Gastrocnemius medialis (tissue), 4 donors: Measurements from ENCODE around the gene RBM10. TPM values are rescaled to one million over a fixed set of nuclear protein-coding genes. Genes with fewer than 3 reads are reported as not detected.
A peak's percentile ranks its signal among the peaks of the same experiment; 100 is the strongest.

ENCODE experiments used
- ATAC-seq, 2 donors: fragments of 150-250 bp; one replicate each; pipeline ENCODE4 v1.9.1; 2016
- DNase-seq, 2 donors: peaks; one replicate each; pipeline ENCODE4 v3.0.0-alpha.2; 2019
- H3K27ac ChIP-seq, 4 donors: fragments of 200-600 bp; sonication (generic); 1 replicate in 1 of 4; 2 replicates in 3 of 4; pipeline ENCODE4 v1.5.1; 2016 to 2018; ENCODE audit warnings: mild to moderate bottlenecking in 2 of 4, moderate library complexity in 1 of 4
- H3K27me3 ChIP-seq, 3 donors: fragments of 200-600 bp; sonication (generic) in 2 of 3; 1 replicate in 1 of 3; 2 replicates in 2 of 3; pipeline versions ENCODE4 v1.5.1 to v1.6.0; 2016 to 2019; ENCODE audit warnings: mild to moderate bottlenecking in 1 of 3, moderate library complexity in 1 of 3
- H3K36me3 ChIP-seq, 2 donors: fragments of 200-600 bp; sonication (generic) in 1 of 2; one replicate each; pipeline ENCODE4 v1.5.1; 2017 to 2018
- H3K4me1 ChIP-seq, 2 donors: fragments of 200-600 bp; sonication (generic) in 1 of 2; one replicate each; pipeline ENCODE4 v1.5.1; 2016 to 2017; ENCODE audit warnings: mild to moderate bottlenecking in 2 of 2
- H3K4me3 ChIP-seq, 4 donors: fragments of 200-600 bp; sonication (generic) in 3 of 4; 1 replicate in 1 of 4; 2 replicates in 3 of 4; pipeline ENCODE4 v1.5.1; 2016 to 2019; ENCODE audit warnings: mild to moderate bottlenecking in 2 of 4
- H3K9me3 ChIP-seq, 3 donors: fragments of 200-600 bp; sonication (generic) in 2 of 3; 1 replicate in 1 of 3; 2 replicates in 2 of 3; pipeline ENCODE4 v1.5.1; 2016 to 2019
- POLR2A ChIP-seq, 2 donors: fragments of 450-650 bp; IDR thresholded peaks; one replicate each; pipeline ENCODE4 v1.6.1; 2017; ENCODE audit warnings: antibody characterized with exemption in 2 of 2, mild to moderate bottlenecking in 2 of 2, moderate library complexity in 2 of 2
- in situ Hi-C, 4 donors: fragments of 200-750 bp; cut with MboI; loops; one replicate each; pipeline versions ENCODE4 v1.15.0 to v1.8.0; 2017; ENCODE audit warnings: low sequenced_read_pairs in 4 of 4
- intact Hi-C: fragments of 100-400 bp; cut with DNase I; formaldehyde crosslinking; loops from one replicate; pipeline ENCODE4 v1.15.1; 2023; ENCODE audit warnings: low total_unique reads
- total RNA-seq, 4 donors: library from RNA; depleted of rRNA; stranded (reverse); fragments of >200 nt; gene quantifications; one replicate each; pipeline versions ENCODE4 v1.1.0 to v1.2.3, GENCODE V29; 2016
- TF ChIP-seq, protein P1 (sequence below), 5 experiments: fragments of 450-650 bp in 3 of 5; fragments of 200-600 bp in 2 of 5; sonication (generic) in 2 of 5; IDR thresholded peaks in 4 of 5; conservative IDR thresholded peaks in 1 of 5; 1 replicate in 4 of 5; 2 replicates in 1 of 5; pipeline ENCODE4 v1.5.1; 2016 to 2019; ENCODE audit warnings: antibody characterized with exemption in 5 of 5, mild to moderate bottlenecking in 3 of 5, moderate library complexity in 3 of 5

RBM10 gene
- total RNA-seq, 4 donors from 2014 or later, result 18.7 to 49.3 (median 23.5) TPM

GRCh38 chrX:47198687-47199080 lies 53.7 kb downstream of the RBM10 start:
- ATAC-seq, result no peak
- H3K27me3 ChIP-seq, result no peaks in the 10 kb centered on the region
- no peak overlapping the region for H3K4me3 ChIP-seq
- no peak for TF ChIP-seq POLR2A (IDR thresholded peaks at IDR 0.05)
- TF ChIP-seq, protein P1, sequence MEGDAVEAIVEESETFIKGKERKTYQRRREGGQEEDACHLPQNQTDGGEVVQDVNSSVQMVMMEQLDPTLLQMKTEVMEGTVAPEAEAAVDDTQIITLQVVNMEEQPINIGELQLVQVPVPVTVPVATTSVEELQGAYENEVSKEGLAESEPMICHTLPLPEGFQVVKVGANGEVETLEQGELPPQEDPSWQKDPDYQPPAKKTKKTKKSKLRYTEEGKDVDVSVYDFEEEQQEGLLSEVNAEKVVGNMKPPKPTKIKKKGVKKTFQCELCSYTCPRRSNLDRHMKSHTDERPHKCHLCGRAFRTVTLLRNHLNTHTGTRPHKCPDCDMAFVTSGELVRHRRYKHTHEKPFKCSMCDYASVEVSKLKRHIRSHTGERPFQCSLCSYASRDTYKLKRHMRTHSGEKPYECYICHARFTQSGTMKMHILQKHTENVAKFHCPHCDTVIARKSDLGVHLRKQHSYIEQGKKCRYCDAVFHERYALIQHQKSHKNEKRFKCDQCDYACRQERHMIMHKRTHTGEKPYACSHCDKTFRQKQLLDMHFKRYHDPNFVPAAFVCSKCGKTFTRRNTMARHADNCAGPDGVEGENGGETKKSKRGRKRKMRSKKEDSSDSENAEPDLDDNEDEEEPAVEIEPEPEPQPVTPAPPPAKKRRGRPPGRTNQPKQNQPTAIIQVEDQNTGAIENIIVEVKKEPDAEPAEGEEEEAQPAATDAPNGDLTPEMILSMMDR (IDR thresholded peaks at IDR 0.05 in 4 of 5, conservative IDR thresholded peaks at IDR 0.05 in 1 of 5), result no peak
- H3K36me3 ChIP-seq, result peaks cover 6 to 57% of the 10 kb centered on the region in 2 donors
- in situ Hi-C loops, result loop anchor here (5.0 to 25.0 kb wide), 4 partner anchors 164 to 326 kb away; partner anchors contain the start of gene ZNF157 (in 2 of the 4)
- peaks cover 38 to 51% of the 10 kb centered on the region in 2 donors for H3K4me1 ChIP-seq
- no peak for DNase-seq
- H3K9me3 ChIP-seq, result no peaks in the 10 kb centered on the region
- intact Hi-C loops, result no loop called here
- peak overlapping the region; percentile 61 to 100 (median 98) for H3K27ac ChIP-seq

- no peaks in the 10 kb centered on the region for H3K9me3 ChIP-seq
- H3K27me3 ChIP-seq, result no peaks in the 10 kb centered on the region
- DNase-seq (no peak), ATAC-seq (no peak)
- peaks cover 7 to 60% of the 10 kb centered on the region in 2 donors for H3K36me3 ChIP-seq
- no peak for TF ChIP-seq POLR2A (IDR thresholded peaks at IDR 0.05)
- no peak overlapping the region for H3K4me3 ChIP-seq
- in situ Hi-C loops, result loop anchor here (5.0 to 25.0 kb wide), 4 partner anchors 163 to 326 kb away; partner anchors contain the start of gene ZNF157 (in 2 of the 4)
- intact Hi-C loops, result no loop called here
- peaks cover 38 to 49% of the 10 kb centered on the region in 2 donors for H3K4me1 ChIP-seq
- peak overlapping the region; percentile 82 to 100 (median 98) for H3K27ac ChIP-seq
Measured at GRCh38 chrX:47199286-47199685, 54.3 kb downstream of the RBM10 start.

- TF ChIP-seq, protein P1 (IDR thresholded peaks at IDR 0.05 in 4 of 5, conservative IDR thresholded peaks at IDR 0.05 in 1 of 5), result peak in 2 of 5 experiments; percentile 26 to 31
- no peak for TF ChIP-seq POLR2A (IDR thresholded peaks at IDR 0.05)
- peaks cover 29 to 36% of the 10 kb centered on the region in 2 donors for H3K4me1 ChIP-seq
- intact Hi-C loops, result no loop called here
- H3K27ac ChIP-seq, result peak overlapping the region; percentile 82 to 100 (median 98)
- H3K36me3 ChIP-seq, result peaks cover 10 to 73% of the 10 kb centered on the region in 2 donors
- DNase-seq (peak; percentile 61 to 86), ATAC-seq (peak; percentile 95 to 97)
- no peaks in the 10 kb centered on the region for H3K9me3 ChIP-seq
- in situ Hi-C loops, result loop anchor here in 2 of 4 donors (25.0 kb wide), 2 partner anchors 312 to 337 kb away; no protein-coding TSS in a partner anchor
- H3K4me3 ChIP-seq, result no peak overlapping the region
- no peaks in the 10 kb centered on the region for H3K27me3 ChIP-seq
Measured at GRCh38 chrX:47200385-47201150, 55.5 kb downstream of the RBM10 start.

DNA sequence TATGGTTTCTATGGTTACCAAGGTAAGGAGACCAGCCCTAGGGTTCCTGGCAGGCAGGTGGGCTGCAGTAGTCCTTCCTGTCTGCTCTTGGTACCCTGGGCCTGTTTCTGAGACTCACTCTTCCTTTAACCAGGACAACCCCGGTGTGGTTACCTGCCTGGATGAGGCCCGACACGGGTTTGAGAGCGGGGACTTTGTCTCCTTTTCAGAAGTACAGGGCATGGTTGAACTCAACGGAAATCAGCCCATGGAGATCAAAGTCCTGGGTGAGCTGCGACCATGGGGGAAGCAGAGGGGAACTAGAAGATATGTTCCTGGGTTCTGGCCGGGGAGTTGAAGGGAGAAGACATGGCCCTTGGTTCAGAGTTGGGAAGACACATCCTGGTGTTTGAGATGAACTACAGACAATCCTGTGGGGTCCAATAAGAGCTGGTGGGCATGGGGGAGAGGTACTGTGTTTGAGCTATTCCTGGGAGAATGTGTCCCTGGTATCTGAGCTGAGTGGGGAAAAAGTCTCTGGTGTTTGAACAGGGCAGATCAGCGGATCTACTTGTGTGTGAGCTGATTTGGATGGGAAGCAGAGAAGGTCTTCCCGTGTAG lies 56.4 kb downstream of the RBM10 start:
- in situ Hi-C loops (loop anchor here in 2 of 4 donors (25.0 kb wide), 2 partner anchors 311 to 336 kb away; no protein-coding TSS in a partner anchor), intact Hi-C loops (no loop called here)
- peaks cover 10 to 82% of the 10 kb centered on the region in 2 donors for H3K36me3 ChIP-seq
- TF ChIP-seq, protein P1 (IDR thresholded peaks at IDR 0.05 in 4 of 5, conservative IDR thresholded peaks at IDR 0.05 in 1 of 5), result no peak
- TF ChIP-seq POLR2A (IDR thresholded peaks at IDR 0.05), result no peak
- no peak overlapping the region for H3K4me3 ChIP-seq
- no peak for DNase-seq
- no peak for ATAC-seq
- peaks cover 21 to 27% of the 10 kb centered on the region in 2 donors for H3K4me1 ChIP-seq
- H3K27ac ChIP-seq, result peak overlapping the region; percentile 82 to 100 (median 98)
- no peaks in the 10 kb centered on the region for H3K9me3 ChIP-seq
- H3K27me3 ChIP-seq, result no peaks in the 10 kb centered on the region

DNA sequence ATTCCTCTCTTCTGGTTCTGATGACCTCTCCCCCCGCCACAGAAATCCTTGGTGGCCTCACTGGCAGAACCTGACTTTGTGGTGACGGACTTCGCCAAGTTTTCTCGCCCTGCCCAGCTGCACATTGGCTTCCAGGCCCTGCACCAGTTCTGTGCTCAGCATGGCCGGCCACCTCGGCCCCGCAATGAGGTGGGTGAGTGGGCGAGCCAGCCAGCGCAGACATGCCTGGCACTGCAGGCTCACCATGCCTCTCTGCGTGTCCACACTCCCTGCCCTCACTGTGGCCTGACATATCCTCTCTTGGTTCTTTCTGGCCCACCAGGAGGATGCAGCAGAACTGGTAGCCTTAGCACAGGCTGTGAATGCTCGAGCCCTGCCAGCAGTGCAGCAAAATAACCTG lies 57.3 kb downstream of the RBM10 start:
- TF ChIP-seq, protein P1 (IDR thresholded peaks at IDR 0.05 in 4 of 5, conservative IDR thresholded peaks at IDR 0.05 in 1 of 5), result no peak
- no peak for TF ChIP-seq POLR2A (IDR thresholded peaks at IDR 0.05)
- Histone ChIP-seq H3K9me3 (no peaks in the 10 kb centered on the region), H3K4me1 (peaks cover 15 to 19% of the 10 kb centered on the region in 2 donors), H3K27ac (peak overlapping the region in 2 of 4 donors; percentile 98 to 100), H3K4me3 (no peak overlapping the region), H3K36me3 (peaks cover 10 to 91% of the 10 kb centered on the region in 2 donors), H3K27me3 (no peaks in the 10 kb centered on the region)
- DNase-seq (no peak), ATAC-seq (no peak)
- intact Hi-C loops (no loop called here), in situ Hi-C loops (loop anchor here in 2 of 4 donors (25.0 kb wide), 2 partner anchors 310 to 335 kb away; no protein-coding TSS in a partner anchor)
